Esophagus muscularis mucosa (tissue), 4 donors: ENCODE results near the gene LIME1. TPM values are rescaled to one million over a fixed set of nuclear protein-coding genes. Genes with fewer than 3 reads are reported as not detected.

Experiments
- DNase-seq: peaks from one replicate; pipeline ENCODE4 v3.0.0-alpha.2; 2017; ENCODE audit errors: extremely low spot score
- H3K27ac ChIP-seq, 4 donors: fragments of 200-600 bp; sonication (generic); replicated peaks in 1 of 4; 1 replicate in 3 of 4; 2 replicates in 1 of 4; pipeline ENCODE4 v1.5.1; 2016 to 2019; ENCODE audit warnings: mild to moderate bottlenecking in 1 of 4
- H3K27me3 ChIP-seq, 4 donors: fragments of 200-600 bp; sonication (generic); one replicate each; pipeline versions ENCODE4 v1.5.1 to v1.6.0; 2016 to 2019
- H3K36me3 ChIP-seq, 4 donors: fragments of 200-600 bp; sonication (generic); one replicate each; pipeline ENCODE4 v1.5.1; 2016 to 2019
- H3K4me1 ChIP-seq, 4 donors: fragments of 200-600 bp; sonication (generic); one replicate each; pipeline ENCODE4 v1.5.1; 2016 to 2019
- H3K4me3 ChIP-seq, 4 donors: fragments of 200-600 bp; sonication (generic); 1 replicate in 2 of 4; 2 replicates in 2 of 4; pipeline ENCODE4 v1.5.1; 2016 to 2019; ENCODE audit warnings: mild to moderate bottlenecking in 4 of 4, moderate library complexity in 1 of 4
- H3K9me3 ChIP-seq, 4 donors: fragments of 200-600 bp; sonication (generic); 1 replicate in 3 of 4; 2 replicates in 1 of 4; pipeline ENCODE4 v1.5.1; 2016 to 2019
- CTCF ChIP-seq, 3 experiments: fragments of 200-600 bp in 2 of 3; fragments of 450-650 bp in 1 of 3; sonication (generic) in 2 of 3; IDR thresholded peaks; one replicate each; pipeline ENCODE4 v1.5.1; 2017 to 2019; ENCODE audit warnings: antibody characterized with exemption in 3 of 3, mild to moderate bottlenecking in 2 of 3, moderate library complexity in 1 of 3
- EP300 ChIP-seq: sonication (generic); formaldehyde crosslinking; IDR thresholded peaks from one replicate; pipeline ENCODE4 v1.6.1; 2017; ENCODE audit warnings: antibody characterized with exemption
- POLR2A ChIP-seq: fragments of 450-650 bp; IDR thresholded peaks from one replicate; pipeline ENCODE4 v1.6.1; 2017; ENCODE audit warnings: antibody characterized with exemption, moderate library complexity, mild to moderate bottlenecking, low read depth
- POLR2AphosphoS5 ChIP-seq, 2 donors: sonication (generic); formaldehyde crosslinking; IDR thresholded peaks; one replicate each; pipeline ENCODE4 v1.6.1; 2017; ENCODE audit warnings: antibody characterized with exemption in 2 of 2
- whole genome bisulfite sequencing: methylation state at CpG from one replicate; pipeline ENCODE4 v1.1.5; 2018; 5-methylcytosine and 5-hydroxymethylcytosine counted together
- intact Hi-C: fragments of 100-400 bp; cut with DNase I; formaldehyde crosslinking; loops from one replicate; pipeline ENCODE4 v1.15.1; 2023
- total RNA-seq, 4 donors: library from RNA; depleted of rRNA; stranded (reverse); fragments of >200 nt; gene quantifications; one replicate each; pipeline versions ENCODE4 v1.1.0 to v1.2.1, GENCODE V29; 2016

Gene LIME1
- total RNA-seq, 4 donors from 2014 or later: 9.4 to 15.4 (median 10.9) TPM

GRCh38 chr20:63748070-63748933 is 11.8 kb downstream of the LIME1 start:
- Histone ChIP-seq H3K4me1 (peaks cover 0 to 3% (median under 1%) of the 10 kb centered on the region in 4 donors), H3K36me3 (peaks cover under 1 to 86% (median 40%) of the 10 kb centered on the region in 4 donors), H3K27me3 (no peaks in the 10 kb centered on the region), H3K27ac (no peak overlapping the region), H3K9me3 (no peaks in the 10 kb centered on the region), H3K4me3 (no peak overlapping the region)
- 72% methylated on average over 4 of the region's 20 CpGs for WGBS
- DNase-seq: no peak
- TF ChIP-seq POLR2A (no peak), CTCF (IDR thresholded peaks at IDR 0.05) (no peak), EP300 (no peak), POLR2AphosphoS5 (IDR thresholded peaks at IDR 0.05) (no peak)
- intact Hi-C loops: no loop called here

GRCh38 chr20:63748934-63749270 is 12.4 kb downstream of the LIME1 start:
- Histone ChIP-seq H3K27ac (no peak overlapping the region), H3K4me1 (peaks cover 0 to 3% (median 0%) of the 10 kb centered on the region in 4 donors), H3K27me3 (no peaks in the 10 kb centered on the region)

GRCh38 chr20:63749597-63750508 is 13.4 kb downstream of the LIME1 start:
- no peak for DNase-seq
- Histone ChIP-seq H3K27me3 (no peaks in the 10 kb centered on the region), H3K36me3 (peaks cover 0 to 75% (median 32%) of the 10 kb centered on the region in 4 donors), H3K9me3 (no peaks in the 10 kb centered on the region), H3K4me3 (no peak overlapping the region), H3K27ac (no peak overlapping the region), H3K4me1 (peaks cover 0 to 3% (median 0%) of the 10 kb centered on the region in 4 donors)
- WGBS: over 99% methylated on average over 9 of the region's 16 CpGs
- TF ChIP-seq CTCF (IDR thresholded peaks at IDR 0.05) (no peak), POLR2A (no peak), EP300 (no peak), POLR2AphosphoS5 (IDR thresholded peaks at IDR 0.05) (no peak)
- intact Hi-C loops: no loop called here

More at GRCh38 chr20:63748934-63749270, 12.4 kb downstream of the LIME1 start:
- WGBS: 92% methylated on average over 11 of the region's 11 CpGs
- no peak for DNase-seq
- Histone ChIP-seq H3K4me3 (no peak overlapping the region), H3K9me3 (no peaks in the 10 kb centered on the region), H3K36me3 (peaks cover 0 to 85% (median 35%) of the 10 kb centered on the region in 4 donors)
- TF ChIP-seq CTCF (IDR thresholded peaks at IDR 0.05): no peak
- TF ChIP-seq POLR2AphosphoS5 (IDR thresholded peaks at IDR 0.05): no peak
- TF ChIP-seq POLR2A: no peak
- no peak for TF ChIP-seq EP300
- intact Hi-C loops: no loop called here

- Histone ChIP-seq H3K9me3 (no peaks in the 10 kb centered on the region), H3K27me3 (no peaks in the 10 kb centered on the region), H3K4me1 (peaks cover 0 to 3% (median 0%) of the 10 kb centered on the region in 4 donors), H3K4me3 (no peak overlapping the region), H3K27ac (no peak overlapping the region), H3K36me3 (peaks cover 0 to 64% (median 27%) of the 10 kb centered on the region in 4 donors)
- DNase-seq: no peak
- intact Hi-C loops: no loop called here
- TF ChIP-seq POLR2AphosphoS5 (IDR thresholded peaks at IDR 0.05): no peak
- no peak for TF ChIP-seq EP300
- no peak for TF ChIP-seq CTCF (IDR thresholded peaks at IDR 0.05)
- TF ChIP-seq POLR2A: no peak
- WGBS: 77% methylated on average over 26 of the region's 26 CpGs
These were observed 14.5 kb downstream of the LIME1 start for GRCh38 chr20:63750807-63751470.
